ENCODE data around the gene ESYT1.

ESYT1 gene

GRCh38 chr12:56188131-56188777 lies 60.2 kb downstream of the ESYT1 start:
- no peak for DNase-seq (ENCODE audit: low read depth in 2 of 2)

- DNase-seq (ENCODE audit: low read depth in 2 of 2), result peak in 1 of 2 experiments; percentile 4
These were observed 60.7 kb downstream of the ESYT1 start for GRCh38 chr12:56188778-56189098.

DNA sequence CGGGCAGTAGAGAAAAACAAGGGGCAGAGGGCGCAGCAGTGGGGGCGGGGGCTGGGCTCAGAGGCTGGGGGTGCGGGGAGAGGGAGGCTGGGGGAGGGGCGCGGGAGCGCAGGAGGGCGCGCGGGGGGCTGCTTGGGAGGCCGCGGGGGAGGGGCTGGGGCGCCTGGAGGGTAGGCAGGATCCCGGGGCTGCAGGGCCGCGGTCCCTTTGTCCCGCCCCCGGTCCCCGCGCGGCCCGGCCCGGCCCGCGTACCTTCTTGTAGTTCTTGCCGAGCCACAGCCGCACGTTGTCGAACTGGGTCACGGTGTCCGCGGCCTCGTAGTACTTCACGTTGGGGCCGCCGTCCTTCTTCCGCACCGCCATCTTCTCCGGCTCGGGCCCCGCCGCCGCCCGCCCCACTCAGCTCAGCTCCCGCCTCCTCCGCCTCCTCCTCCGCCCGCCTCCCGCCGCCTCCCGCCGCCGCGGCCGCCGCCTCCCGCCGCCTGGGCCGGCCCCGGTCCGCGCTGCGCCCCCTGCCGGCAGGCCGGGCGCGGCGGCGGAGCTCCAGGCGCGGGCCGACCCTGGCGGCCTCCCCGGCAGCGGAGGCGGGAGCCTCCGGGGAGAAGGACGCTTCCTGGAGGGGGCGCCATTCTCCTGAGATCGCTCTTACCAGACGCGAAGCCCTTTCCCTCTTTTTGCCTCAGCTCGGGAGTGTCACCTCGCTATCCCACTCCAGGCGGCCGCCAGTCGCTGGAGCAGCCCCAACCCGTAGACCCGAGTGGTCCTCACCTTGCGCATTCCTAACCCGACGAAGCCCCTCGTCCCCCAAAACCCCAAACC lies 61.2 kb downstream of the ESYT1 start, which contains the start of gene SMARCC2:
Gene SMARCC2, minus strand, starts transcription at position 385 of the 819 bp plus-strand sequence. Its CDS starts 22 bp downstream, at position 363.
- peak; percentile 71 to 75 for DNase-seq (ENCODE audit: low read depth in 2 of 2)

DNA sequence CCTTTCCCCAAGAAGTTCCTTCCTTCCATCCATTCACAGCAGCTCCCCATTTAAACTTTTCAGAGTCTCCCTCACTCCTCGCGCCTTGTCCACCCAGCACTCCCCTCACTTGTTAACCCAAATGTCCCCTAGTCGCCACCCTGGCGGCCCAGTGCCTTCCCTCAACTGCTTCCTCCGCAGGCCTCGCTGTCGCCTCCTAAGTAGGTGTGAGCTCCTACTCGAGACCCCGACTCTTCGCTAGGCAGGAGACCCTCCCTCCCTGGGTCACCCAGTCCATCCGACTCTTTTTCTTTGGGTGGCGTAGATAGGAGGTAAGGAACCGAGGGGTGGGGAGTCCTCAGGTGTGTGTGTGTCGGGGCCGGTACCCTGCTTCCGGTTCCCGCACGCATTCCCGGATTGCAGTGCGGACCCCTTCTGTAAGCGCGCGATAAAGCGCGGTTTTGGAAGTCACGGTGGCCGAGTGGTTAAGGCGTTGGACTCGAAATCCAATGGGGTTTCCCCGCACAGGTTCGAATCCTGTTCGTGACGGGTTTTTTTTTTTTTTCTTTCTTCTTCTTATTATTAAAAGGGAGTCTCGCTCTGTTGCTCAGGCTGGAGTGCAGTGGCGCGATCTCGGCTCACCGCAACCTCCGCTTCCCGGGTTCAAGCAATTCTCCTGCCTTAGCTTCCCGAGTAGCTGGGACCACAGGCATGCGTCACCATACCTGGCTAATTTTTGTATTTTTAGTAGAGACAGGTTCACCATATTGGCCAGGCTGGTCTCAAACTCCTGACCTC lies 62.0 kb downstream of the ESYT1 start:
- peak; percentile 93 to 94 for DNase-seq (ENCODE audit: low read depth in 2 of 2)

- DNase-seq (ENCODE audit: low read depth in 2 of 2), result no peak
These were observed 62.7 kb downstream of the ESYT1 start for GRCh38 chr12:56190695-56191155.

- no peak for DNase-seq (ENCODE audit: low read depth in 2 of 2)
These were observed 64.5 kb downstream of the ESYT1 start for GRCh38 chr12:56192582-56192981.

- DNase-seq (ENCODE audit: low read depth in 2 of 2), result peak; percentile 31 to 69
These were observed 65.0 kb downstream of the ESYT1 start for GRCh38 chr12:56193025-56193578.
